Measurements from ENCODE around the gene MAD2L2.

The MAD2L2 gene

DNA sequence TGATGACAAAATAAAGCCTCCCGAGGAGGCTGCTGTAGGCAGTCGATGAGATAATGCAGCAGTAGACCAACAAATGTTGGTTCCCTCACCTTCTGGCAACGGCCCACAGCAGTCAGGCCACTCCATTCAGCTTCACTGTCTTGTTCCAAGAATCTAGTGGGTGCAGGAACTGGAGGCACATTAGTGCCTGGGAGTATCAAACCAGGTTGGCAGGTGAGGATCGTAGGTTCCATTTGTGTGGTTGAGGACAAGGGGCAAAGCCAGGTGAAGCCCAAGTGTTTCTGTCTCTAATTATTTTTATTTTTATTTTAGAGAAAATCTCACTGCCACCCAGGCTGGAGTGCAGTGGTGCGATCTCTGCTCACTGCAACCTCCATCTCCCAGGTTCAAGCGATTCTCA, 40.0 kb downstream of the MAD2L2 start:
- TF ChIP-seq, protein P1, sequence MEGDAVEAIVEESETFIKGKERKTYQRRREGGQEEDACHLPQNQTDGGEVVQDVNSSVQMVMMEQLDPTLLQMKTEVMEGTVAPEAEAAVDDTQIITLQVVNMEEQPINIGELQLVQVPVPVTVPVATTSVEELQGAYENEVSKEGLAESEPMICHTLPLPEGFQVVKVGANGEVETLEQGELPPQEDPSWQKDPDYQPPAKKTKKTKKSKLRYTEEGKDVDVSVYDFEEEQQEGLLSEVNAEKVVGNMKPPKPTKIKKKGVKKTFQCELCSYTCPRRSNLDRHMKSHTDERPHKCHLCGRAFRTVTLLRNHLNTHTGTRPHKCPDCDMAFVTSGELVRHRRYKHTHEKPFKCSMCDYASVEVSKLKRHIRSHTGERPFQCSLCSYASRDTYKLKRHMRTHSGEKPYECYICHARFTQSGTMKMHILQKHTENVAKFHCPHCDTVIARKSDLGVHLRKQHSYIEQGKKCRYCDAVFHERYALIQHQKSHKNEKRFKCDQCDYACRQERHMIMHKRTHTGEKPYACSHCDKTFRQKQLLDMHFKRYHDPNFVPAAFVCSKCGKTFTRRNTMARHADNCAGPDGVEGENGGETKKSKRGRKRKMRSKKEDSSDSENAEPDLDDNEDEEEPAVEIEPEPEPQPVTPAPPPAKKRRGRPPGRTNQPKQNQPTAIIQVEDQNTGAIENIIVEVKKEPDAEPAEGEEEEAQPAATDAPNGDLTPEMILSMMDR (IDR thresholded peaks at IDR 0.05; ENCODE audit: control insufficient read depth, extremely low read depth, insufficient read depth): no peak
- H3K4me3 ChIP-seq (ENCODE audit: low read depth, low read length): no peak overlapping the region

DNA sequence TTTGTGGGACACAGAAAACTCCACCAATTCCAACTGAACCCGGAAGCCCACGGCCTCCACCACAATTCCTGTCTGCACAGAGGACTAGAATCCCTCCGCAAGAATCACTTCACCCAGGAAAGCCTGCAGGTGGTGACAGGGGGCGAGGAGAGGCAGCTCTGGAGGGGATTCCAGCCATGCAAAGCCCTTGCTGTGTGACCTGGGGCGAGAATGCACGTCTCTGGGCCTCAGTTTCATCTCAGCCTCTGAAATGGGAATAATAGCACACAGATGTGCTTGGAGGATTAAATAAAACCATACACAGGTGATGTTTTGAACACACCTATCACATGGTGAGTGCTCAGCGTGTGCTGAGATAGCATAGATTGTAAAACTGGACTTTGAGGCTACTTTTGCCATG, 40.8 kb downstream of the MAD2L2 start:
- TF ChIP-seq, protein P1 (IDR thresholded peaks at IDR 0.05; ENCODE audit: control insufficient read depth, extremely low read depth, insufficient read depth): no peak
- DNase-seq (ENCODE audit: low read depth): no peak
- no peak overlapping the region for H3K4me3 ChIP-seq (ENCODE audit: low read depth, low read length)

More for the DNA sequence above, 40.0 kb downstream of the MAD2L2 start:
- no peak for DNase-seq (ENCODE audit: low read depth)

DNA sequence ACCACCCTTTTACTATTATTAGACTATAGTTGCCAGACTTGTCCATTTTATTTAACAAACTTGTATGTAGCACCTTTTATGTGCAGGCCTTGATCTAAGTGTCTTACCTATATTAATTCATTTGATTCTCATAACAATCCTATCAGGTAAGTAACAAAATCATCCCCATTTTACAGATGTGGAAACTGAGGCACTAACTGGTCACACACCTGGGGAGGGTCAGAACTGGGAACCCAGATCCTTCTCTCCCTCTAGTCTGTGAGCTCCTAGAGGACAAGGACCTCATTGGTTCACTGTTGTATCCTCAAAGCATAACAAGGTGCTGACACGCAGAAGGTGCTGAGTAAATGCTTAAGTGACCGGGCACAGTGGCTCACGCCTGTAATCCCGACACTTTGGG, 41.6 kb downstream of the MAD2L2 start:
- no peak overlapping the region for H3K4me3 ChIP-seq (ENCODE audit: low read depth, low read length)
- TF ChIP-seq, protein P1 (IDR thresholded peaks at IDR 0.05; ENCODE audit: control insufficient read depth, extremely low read depth, insufficient read depth): no peak

DNA sequence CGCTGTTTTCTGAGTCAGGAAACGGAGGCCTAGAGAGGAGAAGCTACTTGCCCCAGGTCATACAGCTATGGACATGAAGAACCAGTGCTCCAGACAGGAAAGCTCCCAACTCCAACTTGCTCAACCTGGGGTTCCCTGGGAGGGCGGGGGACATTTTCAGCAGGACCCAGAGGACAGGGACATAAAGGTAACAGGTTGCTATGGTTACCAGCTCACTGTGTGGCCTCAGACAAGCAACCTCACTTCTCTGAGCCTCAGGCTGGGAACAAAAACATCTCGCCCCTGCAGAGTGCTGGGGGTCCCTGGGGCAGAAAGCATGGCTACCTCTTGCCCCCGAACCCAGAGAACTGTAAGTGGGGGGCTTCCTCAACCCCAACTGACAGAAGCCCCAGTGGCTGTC, 42.8 kb downstream of the MAD2L2 start:
- H3K4me3 ChIP-seq (ENCODE audit: low read depth, low read length): no peak overlapping the region
- DNase-seq (ENCODE audit: low read depth): no peak
- TF ChIP-seq, protein P1 (IDR thresholded peaks at IDR 0.05; ENCODE audit: control insufficient read depth, extremely low read depth, insufficient read depth): no peak

More for the DNA sequence above, 41.6 kb downstream of the MAD2L2 start:
- no peak for DNase-seq (ENCODE audit: low read depth)

DNA sequence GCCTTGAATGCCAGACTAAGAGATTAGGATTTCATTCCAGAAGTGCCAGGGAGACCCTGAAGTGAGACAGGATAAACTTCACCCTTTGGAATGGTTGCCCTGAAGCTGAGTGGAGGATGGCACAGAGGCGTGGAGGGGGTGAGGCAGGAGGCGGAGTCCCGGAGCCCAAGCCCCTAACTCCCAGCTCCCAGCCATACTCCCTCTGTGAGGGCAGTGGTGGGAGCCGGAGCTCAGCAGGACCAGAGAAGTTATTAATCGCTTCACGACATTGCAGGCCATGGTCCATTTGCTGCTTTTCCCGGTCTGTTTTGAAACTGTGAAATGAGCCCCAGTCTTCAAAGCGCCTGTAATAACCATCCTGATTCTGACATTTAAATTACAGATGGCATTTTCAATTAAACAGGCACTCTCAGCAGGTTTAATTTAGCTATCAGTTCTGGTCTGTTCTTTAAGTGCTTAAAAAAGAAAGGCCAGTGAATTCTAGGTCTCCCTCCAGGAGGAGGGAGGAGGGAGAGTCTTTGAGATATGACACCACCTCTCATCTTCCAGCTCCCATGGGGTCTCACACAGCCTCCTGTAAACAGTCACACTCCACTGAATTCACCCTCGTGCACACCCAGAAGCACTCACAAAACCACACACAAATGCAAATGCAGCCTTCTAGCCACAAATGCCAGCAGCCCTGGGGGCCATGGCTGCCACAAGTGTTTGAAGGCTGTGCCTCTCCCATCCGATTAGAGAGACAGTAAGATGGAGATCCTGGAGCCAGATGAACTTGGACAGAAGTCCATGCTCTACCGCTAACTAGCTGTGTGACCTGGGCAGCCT, 46.4 kb downstream of the MAD2L2 start:
- TF ChIP-seq, protein P1 (IDR thresholded peaks at IDR 0.05; ENCODE audit: control insufficient read depth, extremely low read depth, insufficient read depth): no peak
- H3K4me3 ChIP-seq (ENCODE audit: low read depth, low read length): no peak overlapping the region
- no peak for DNase-seq (ENCODE audit: low read depth)

DNA sequence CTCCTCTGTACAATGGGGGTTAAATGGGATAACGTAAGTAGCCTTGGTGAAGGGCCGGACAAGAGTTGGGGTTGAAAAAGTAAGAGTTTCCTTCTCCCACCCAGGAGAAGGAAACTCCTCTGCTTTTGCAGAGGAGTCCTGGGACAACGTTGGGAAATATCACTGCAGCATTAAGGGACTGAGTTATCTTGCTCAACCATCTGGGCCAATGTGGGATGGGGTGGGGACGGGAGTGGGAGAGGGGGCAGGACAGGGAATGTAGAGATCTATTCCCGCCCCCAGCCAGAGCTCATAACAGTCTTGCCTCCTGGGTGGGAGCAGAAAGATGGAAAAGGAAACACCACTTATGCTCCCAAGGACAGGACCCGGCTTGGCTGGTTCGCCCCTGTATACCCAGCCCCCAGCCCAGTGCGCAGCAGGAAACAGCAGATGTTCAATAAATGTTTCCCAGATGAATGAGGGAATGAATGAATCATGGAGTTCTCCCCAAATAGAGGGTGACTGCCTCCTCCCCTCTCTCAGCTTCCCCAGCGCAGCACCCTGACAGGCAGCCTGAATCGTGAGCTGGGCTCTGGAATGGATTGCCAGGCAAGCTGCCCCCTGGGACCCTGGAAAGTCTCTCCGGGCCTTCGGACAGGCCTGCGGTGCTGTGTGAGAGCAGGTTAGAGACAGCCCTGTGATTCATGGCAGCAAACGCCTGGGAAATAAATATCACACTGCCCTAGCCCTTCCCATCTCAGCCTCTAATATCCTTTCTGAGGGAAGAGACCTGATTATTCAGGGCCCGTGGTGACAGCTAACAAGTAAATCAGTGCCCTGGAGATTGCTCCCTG, 51.5 kb downstream of the MAD2L2 start:
- TF ChIP-seq, protein P1 (IDR thresholded peaks at IDR 0.05; ENCODE audit: control insufficient read depth, extremely low read depth, insufficient read depth): no peak
- DNase-seq (ENCODE audit: low read depth): no peak
- H3K4me3 ChIP-seq (ENCODE audit: low read depth, low read length): no peak overlapping the region

Data from LNCaP clone FGC (cell line).